Psoas muscle (tissue), 8 donors: ENCODE results near the gene MSH3. TPM values are rescaled to one million over a fixed set of nuclear protein-coding genes. Genes with fewer than 3 reads are reported as not detected.

Source experiments
- ATAC-seq, 4 donors: fragments of 200-7000 bp; cut with Tn5 transposase; one replicate each; pipeline ENCODE4 v1.9.1; 2020; ENCODE audit warnings: moderate library complexity in 3 of 4, mild to moderate bottlenecking in 2 of 4
- DNase-seq, 2 donors: peaks; one replicate each; pipeline ENCODE4 v3.0.0-alpha.2; 2020
- H3K27ac ChIP-seq: fragments of 200-600 bp; one replicate; pipeline ENCODE4 v1.8.0; 2022
- H3K27me3 ChIP-seq, 3 donors: fragments of 200-600 bp in 1 of 3; one replicate each; pipeline versions ENCODE4 v1.6.1 to v1.8.0; 2013 to 2022; ENCODE audit warnings: low read length in 2 of 3, mild to moderate bottlenecking in 2 of 3, moderate library complexity in 1 of 3; ENCODE audit not compliant: insufficient read depth in 3 of 3
- H3K36me3 ChIP-seq, 2 donors: fragments of 200-600 bp in 1 of 2; one replicate each; pipeline versions ENCODE4 v1.6.1 to v1.8.0; 2013 to 2022; ENCODE audit warnings: low read depth in 1 of 2, mild to moderate bottlenecking in 1 of 2, moderate library complexity in 1 of 2; ENCODE audit not compliant: insufficient read depth in 1 of 2
- H3K4me1 ChIP-seq: fragments of 200-600 bp; one replicate; pipeline ENCODE4 v1.8.0; 2022
- H3K4me3 ChIP-seq: fragments of 200-600 bp; one replicate; pipeline ENCODE4 v1.8.0; 2022; ENCODE audit warnings: mild to moderate bottlenecking
- H3K9me3 ChIP-seq: fragments of 200-600 bp; one replicate; pipeline ENCODE4 v1.8.0; 2022
- CTCF ChIP-seq: fragments of 200-600 bp; IDR thresholded peaks from one replicate; pipeline ENCODE4 v1.8.0; 2022; ENCODE audit warnings: antibody characterized with exemption
- WGBS, 3 donors: extraction: QIAGEN DNeasy Blood & Tissue Kit; methylation state at CpG; one replicate each; pipeline versions ENCODE4 v1.1.6 to v1.1.7; 2013; 5-methylcytosine and 5-hydroxymethylcytosine counted together
- intact Hi-C, 2 donors: fragments of 100-400 bp; cut with DNase I; formaldehyde crosslinking; loops; one replicate each; pipeline versions ENCODE4 v1.11.0 to v1.14.2; 2022
- polyA plus RNA-seq, 3 donors: library from polyadenylated mRNA; stranded (reverse); fragments of 200-250 nt; gene quantifications; one replicate each; pipeline ENCODE4 v1.2.3, GENCODE V29; 2013
- total RNA-seq, 4 donors: library from RNA; stranded (reverse); fragmentation: NEBNext Ultra II Directional in 2 of 4; extraction: Animal tissue kit (Norgen Biotek cat#: 25700) in 2 of 4; gene quantifications; one replicate each; pipeline versions ENCODE4 v1.2.1 to v1.2.4, GENCODE V29; 2021 to 2023
- donor health status: healthy with polysubstance abuse.
- donor health status: DM: no; HTN: no; CAD: no; lungs with moderate emphysema.
- donor health status: Bipolar disorder and iron deficiency.
- donor health status: healthy.
- donor health status: DM: yes; HTN: yes; CAD: no.
- donor health status: DM: no; HTN: no; CAD: no.
- donor health status: DM: no; HTN: no; CAD: no.
- donor health status: DM: yes; HTN: yes; CAD: no.

MSH3 gene
- total and polyA plus RNA-seq, 7 donors: 2.8 to 12.6 (median 5.8) TPM

GRCh38 chr5:80703747-80704146, 49.3 kb downstream of the MSH3 start:
- H3K36me3 ChIP-seq: peaks cover 0 to 19% of the 10 kb centered on the region in 2 donors
- no peaks in the 10 kb centered on the region for H3K9me3 ChIP-seq
- H3K27me3 ChIP-seq: no peaks in the 10 kb centered on the region
- DNase-seq (no peak), ATAC-seq (no peak)
- intact Hi-C loops: no loop called here
- 68 to 74% (median 69%) methylated on average over 5 of the region's 5 CpGs for WGBS, 3 donors
- H3K4me1 ChIP-seq: peaks cover 9% of the 10 kb centered on the region
- H3K4me3 ChIP-seq: no peak overlapping the region
- no peak overlapping the region for H3K27ac ChIP-seq
- TF ChIP-seq CTCF: no peak

- WGBS, 3 donors: 77 to 86% (median 82%) methylated on average over 1 of the region's 1 CpG
- intact Hi-C loops: no loop called here
Observed at GRCh38 chr5:80704221-80704620, 49.8 kb downstream of the MSH3 start.

GRCh38 chr5:80705216-80705769, 50.8 kb downstream of the MSH3 start:
- peaks cover 9% of the 10 kb centered on the region for H3K4me1 ChIP-seq
- WGBS, 3 donors: 77 to 98% (median 81%) methylated on average over 6 of the region's 6 CpGs
- no peaks in the 10 kb centered on the region for H3K9me3 ChIP-seq
- no peak for TF ChIP-seq CTCF
- intact Hi-C loops: no loop called here
- no peak for ATAC-seq
- DNase-seq: no peak
- no peak overlapping the region for H3K4me3 ChIP-seq
- H3K27me3 ChIP-seq: no peaks in the 10 kb centered on the region
- H3K36me3 ChIP-seq: peaks cover 0 to 19% of the 10 kb centered on the region in 2 donors
- no peak overlapping the region for H3K27ac ChIP-seq

More at GRCh38 chr5:80704221-80704620, 49.8 kb downstream of the MSH3 start:
- DNase-seq (no peak), ATAC-seq (no peak)
- H3K36me3 ChIP-seq: peaks cover 0 to 19% of the 10 kb centered on the region in 2 donors
- TF ChIP-seq CTCF: no peak
- no peak overlapping the region for H3K4me3 ChIP-seq
- H3K27me3 ChIP-seq: no peaks in the 10 kb centered on the region
- no peak overlapping the region for H3K27ac ChIP-seq
- H3K4me1 ChIP-seq: peaks cover 9% of the 10 kb centered on the region
- no peaks in the 10 kb centered on the region for H3K9me3 ChIP-seq

GRCh38 chr5:80705801-80706200, 51.3 kb downstream of the MSH3 start:
- WGBS, 3 donors: 90 to 92% (median 91%) methylated on average over 4 of the region's 4 CpGs
- H3K4me3 ChIP-seq: no peak overlapping the region
- TF ChIP-seq CTCF: no peak
- peaks cover 0 to 19% of the 10 kb centered on the region in 2 donors for H3K36me3 ChIP-seq
- H3K4me1 ChIP-seq: peaks cover 9% of the 10 kb centered on the region
- no peak for ATAC-seq
- H3K9me3 ChIP-seq: no peaks in the 10 kb centered on the region
- no peak for DNase-seq
- intact Hi-C loops: no loop called here
- H3K27me3 ChIP-seq: no peaks in the 10 kb centered on the region
- H3K27ac ChIP-seq: no peak overlapping the region
